Transverse colon (tissue), 4 donors: ENCODE results near the gene LMO4.

Source experiments
- EP300 ChIP-seq: sonication (generic); formaldehyde crosslinking; IDR thresholded peaks from one replicate; pipeline ENCODE4 v1.6.1; 2017; ENCODE audit warnings: antibody characterized with exemption, low read depth
- POLR2AphosphoS5 ChIP-seq, 3 donors: sonication (generic); formaldehyde crosslinking; IDR thresholded peaks; one replicate each; pipeline ENCODE4 v1.6.1; 2016; ENCODE audit warnings: antibody characterized with exemption in 3 of 3
- TF ChIP-seq, protein P1 (sequence below), 5 experiments: fragments of 200-600 bp in 3 of 5; fragments of 450-650 bp in 2 of 5; sonication (generic) in 3 of 5; IDR thresholded peaks; 1 replicate in 2 of 5; 2 replicates in 3 of 5; pipeline ENCODE4 v1.5.1; 2016 to 2017; ENCODE audit warnings: antibody characterized with exemption in 5 of 5, inconsistent platforms in 3 of 5, mild to moderate bottlenecking in 2 of 5, moderate library complexity in 1 of 5

DNA sequence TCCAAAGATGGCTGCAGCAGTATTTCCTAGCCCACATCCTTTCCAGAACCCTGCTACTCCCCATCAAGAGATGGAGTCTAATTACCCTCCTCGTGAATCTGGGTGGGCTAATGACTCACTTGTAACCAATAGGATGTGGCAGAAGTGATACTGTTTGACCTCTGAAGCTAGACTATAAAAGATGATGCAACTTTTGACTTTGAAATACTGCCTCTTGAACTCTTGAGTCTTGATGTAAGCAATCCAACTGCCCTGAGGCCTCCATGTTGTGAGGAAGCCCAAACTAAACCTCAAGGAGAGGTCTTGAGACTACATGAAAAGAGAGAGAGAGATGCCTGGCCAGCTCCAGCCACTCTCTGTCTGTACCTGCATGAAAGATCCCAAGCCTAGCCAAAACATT lies 29.5 kb downstream of the LMO4 start:
- TF ChIP-seq, protein P1, sequence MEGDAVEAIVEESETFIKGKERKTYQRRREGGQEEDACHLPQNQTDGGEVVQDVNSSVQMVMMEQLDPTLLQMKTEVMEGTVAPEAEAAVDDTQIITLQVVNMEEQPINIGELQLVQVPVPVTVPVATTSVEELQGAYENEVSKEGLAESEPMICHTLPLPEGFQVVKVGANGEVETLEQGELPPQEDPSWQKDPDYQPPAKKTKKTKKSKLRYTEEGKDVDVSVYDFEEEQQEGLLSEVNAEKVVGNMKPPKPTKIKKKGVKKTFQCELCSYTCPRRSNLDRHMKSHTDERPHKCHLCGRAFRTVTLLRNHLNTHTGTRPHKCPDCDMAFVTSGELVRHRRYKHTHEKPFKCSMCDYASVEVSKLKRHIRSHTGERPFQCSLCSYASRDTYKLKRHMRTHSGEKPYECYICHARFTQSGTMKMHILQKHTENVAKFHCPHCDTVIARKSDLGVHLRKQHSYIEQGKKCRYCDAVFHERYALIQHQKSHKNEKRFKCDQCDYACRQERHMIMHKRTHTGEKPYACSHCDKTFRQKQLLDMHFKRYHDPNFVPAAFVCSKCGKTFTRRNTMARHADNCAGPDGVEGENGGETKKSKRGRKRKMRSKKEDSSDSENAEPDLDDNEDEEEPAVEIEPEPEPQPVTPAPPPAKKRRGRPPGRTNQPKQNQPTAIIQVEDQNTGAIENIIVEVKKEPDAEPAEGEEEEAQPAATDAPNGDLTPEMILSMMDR (IDR thresholded peaks at IDR 0.05) = no peak
- TF ChIP-seq EP300 (no peak), POLR2AphosphoS5 (IDR thresholded peaks at IDR 0.05) (no peak)
